HK-2 (cell line): ENCODE measurements around the gene KIAA1191.
A peak's percentile ranks its signal among the peaks of the same experiment; 100 is the strongest.

ENCODE experiments used
- DNase-seq: peaks from one replicate; pipeline ENCODE4 v3.0.0-alpha.2; 2018; ENCODE audit not compliant: unreplicated experiment

Gene KIAA1191

DNA sequence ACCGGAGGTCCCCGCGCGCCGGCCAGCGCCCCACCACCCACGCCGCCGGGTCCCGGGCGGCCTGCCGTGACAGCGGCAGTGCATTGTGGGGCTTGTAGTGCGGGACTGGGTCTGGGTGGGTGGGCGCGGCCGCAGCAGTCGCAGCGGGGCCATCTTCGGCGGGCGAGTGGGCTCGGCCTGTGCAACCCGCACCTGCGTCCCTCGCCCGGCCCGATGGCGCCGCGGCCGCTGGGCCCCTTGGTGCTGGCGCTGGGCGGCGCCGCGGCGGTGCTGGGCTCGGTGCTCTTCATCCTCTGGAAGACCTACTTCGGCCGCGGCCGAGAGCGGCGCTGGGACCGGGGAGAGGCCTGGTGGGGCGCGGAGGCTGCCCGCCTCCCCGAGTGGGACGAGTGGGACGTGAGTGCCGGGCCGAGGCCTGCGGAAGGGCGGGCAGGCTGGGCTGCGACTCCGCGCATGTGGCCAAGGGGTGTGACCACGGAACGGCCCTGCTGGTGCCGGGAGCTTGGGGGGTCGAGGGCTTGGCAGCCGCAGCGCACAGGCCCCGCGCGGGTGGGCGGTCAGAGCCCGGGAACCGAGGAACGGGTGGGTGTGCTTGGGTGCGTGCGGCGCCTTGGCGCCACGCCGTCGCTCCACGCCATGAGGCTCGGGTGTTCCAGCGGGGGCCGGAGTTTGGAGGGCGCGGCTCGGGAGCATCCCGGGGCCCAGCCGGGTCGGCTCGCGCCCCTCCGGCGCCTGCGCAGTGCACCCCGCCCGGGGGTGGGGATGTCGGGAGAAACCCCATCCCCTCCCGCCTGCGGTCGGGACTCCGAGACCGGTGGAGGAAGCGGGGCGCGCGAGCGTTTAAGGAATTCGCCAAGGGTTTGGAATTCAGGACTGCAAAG is 4.0 kb upstream of the KIAA1191 start, which contains the start of gene ARL10:
Gene ARL10, plus strand, starts transcription at position 137 of the 881 bp plus-strand sequence. Its CDS starts 77 bp downstream, at position 214.
- peak; percentile 58 for DNase-seq

DNA sequence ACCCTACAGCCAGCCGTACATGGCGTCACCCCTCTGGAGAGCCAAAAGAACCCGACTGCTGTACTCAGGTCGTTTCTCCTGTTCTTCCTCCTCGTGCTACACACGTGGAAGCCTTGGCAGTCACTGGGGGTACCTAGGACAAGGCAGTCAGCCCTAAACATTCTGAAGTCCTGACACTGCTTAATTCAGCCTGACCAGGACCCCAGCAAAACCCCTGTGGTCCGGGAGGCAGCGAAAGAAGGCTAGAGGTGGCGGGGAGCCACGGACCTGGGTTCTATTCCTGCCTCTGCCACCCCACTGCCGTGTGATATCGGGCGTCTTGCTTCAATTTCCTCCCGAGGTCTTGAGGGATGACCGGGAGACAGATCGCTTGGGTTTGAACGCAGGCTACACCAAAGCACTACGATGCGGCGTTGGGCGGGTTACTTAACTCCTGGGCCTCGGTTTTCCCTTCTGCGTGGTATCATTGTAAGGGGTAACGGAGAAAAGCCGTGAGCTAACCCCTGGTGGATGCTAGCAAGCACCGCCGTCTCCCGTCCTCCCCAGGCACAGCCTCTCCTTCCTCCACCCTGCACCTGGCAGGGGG is 3.3 kb upstream of the KIAA1191 start:
- DNase-seq: no peak

DNA sequence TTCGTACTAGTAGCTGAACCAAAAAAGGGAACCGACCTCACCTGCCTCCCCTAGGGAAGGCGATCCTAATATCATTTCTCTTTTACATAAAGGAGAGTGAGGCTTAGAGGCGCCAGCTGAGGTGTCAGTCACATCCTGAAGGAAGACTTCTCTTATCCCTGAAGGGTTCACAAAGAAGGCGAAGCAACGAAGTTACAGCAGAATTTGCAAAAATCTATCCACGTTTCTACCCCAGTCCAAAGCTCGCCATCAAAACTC is 598 bp upstream of the KIAA1191 start:
- no peak for DNase-seq

- DNase-seq: peak; percentile 14
Observed at GRCh38 chr5:176360894-176361436, 599 bp downstream of the KIAA1191 start.

DNA sequence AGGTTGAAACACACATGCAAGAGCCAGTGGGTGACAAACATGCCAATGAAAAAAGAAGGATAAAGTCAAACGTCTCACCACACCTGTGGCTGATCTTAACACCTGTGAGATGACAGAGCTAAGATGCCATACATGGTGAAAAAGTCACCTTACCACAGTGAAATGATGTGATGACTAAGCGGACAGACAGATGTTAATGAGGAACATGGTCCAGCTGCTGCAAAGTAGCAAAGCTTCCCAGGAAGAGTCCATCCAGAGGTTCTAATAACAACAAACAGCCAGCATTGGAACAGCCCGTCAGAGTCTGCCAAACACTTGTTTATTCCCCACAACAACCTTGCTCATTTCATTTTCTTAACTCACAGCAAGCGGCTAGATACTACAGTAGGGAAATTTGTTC is 1.9 kb downstream of the KIAA1191 start:
- no peak for DNase-seq

GRCh38 chr5:176356179-176356566 is 5.4 kb downstream of the KIAA1191 start:
- no peak for DNase-seq

DNA sequence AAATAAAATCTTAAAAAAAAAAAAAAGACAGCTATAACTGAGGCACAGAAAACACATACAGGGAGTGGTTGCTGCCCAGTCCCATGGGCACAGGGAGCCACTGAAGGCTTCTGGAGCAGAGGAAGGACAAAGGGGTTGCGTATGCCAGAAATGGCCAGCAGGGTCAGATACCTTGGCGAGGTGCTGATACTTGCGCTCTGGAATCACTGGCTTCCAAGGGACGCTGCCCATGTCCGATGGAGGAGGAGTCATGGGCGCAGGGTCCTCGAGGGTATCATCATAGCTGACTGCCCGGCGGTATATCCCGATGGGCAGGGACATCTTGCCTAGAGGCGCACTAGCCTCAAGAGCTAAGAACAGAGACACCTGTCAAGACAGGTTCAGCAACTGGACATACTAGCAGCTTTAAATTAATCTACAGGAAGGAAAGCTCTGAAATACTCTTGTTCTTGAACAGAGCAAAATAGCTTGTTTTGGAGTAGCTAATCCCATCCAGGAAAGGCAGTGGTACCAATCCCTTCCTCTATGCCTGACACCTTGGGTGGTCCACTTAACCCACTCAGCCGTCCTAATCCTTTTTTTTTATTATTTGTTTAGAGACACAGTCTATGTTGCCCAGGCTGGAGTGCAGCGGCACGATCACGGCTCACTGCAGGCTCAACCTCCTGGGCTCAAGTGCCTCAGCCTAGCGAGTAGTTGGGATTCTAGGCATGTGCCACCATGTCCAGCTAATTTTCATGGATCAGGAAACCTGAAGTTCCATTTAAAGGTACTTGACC is 6.0 kb downstream of the KIAA1191 start:
- DNase-seq: no peak

- no peak for DNase-seq
Observed at GRCh38 chr5:176353533-176353932, 8.0 kb downstream of the KIAA1191 start.

DNA sequence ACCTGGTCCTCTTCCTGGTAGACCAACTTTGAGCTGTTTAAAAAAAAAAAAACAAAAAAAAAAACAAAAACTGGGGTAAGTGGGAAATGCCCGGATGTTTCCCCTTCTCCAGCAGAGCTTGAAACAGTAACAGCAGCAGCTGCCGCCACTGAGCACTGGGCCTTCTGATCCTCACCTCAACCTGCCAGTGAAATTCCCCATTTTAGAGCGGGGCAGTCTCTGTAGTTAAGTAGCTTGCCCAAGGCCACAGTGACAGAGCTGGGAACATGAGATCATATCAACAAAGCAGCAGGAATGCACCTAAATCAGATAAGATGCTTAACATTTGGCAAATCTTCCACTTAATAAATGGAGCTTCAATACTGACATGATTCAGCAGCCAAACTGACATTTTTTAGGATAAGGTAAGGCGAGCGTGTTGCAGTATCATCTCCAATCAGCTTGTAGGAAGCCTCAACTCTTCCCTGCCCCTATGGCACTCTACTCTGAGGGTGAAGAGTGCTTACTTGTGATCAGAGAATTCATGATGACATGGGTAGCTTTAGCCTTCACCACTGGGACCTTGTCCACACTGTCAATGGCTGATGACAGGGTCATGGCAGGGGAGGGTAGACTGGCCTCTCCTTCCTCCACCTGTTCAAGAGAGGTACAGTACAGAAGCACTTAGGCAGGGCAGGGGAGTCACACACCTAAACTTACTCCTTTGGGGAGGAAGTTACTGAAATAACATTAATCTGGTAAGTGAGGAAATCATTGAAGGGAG is 9.3 kb downstream of the KIAA1191 start:
- no peak for DNase-seq

GRCh38 chr5:176350416-176350815 is 11.1 kb downstream of the KIAA1191 start:
- DNase-seq: no peak

DNA sequence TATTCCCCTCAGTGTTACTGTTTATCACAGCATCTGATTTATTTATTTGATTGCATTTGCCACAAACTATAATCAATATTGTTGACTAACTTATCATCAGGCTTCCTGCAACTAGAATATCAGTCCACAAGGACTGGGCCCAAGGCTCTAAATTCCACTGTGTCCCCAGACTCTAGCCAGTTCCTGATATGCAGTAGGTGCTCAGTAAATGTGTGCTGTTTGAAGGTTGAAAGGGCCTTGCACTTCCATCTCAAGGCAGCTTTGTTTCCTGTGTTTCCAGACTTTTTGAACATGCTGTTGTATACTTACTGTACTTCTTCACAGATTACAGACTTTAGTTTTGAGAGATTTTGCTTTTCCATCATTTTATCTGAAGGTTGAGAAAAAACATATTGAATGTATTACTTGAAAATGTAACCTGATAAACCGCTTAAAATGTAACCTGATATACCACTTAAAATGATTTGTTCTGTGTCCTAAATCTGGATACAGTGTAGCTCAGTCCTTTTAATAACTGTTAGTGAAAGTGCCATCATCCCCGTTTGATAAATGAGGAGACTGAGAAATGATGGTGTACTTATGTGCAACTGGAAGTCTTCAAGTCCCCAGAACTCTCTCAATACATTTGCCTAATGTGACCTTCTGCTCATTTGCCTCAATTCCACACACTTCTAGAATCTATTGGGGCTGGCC is 18.7 kb downstream of the KIAA1191 start:
- DNase-seq: no peak

- no peak for DNase-seq
Observed at GRCh38 chr5:176342158-176342483, 19.4 kb downstream of the KIAA1191 start.

GRCh38 chr5:176341325-176342157 is 20.0 kb downstream of the KIAA1191 start:
- no peak for DNase-seq

GRCh38 chr5:176339304-176339703 is 22.3 kb downstream of the KIAA1191 start:
- no peak for DNase-seq

DNA sequence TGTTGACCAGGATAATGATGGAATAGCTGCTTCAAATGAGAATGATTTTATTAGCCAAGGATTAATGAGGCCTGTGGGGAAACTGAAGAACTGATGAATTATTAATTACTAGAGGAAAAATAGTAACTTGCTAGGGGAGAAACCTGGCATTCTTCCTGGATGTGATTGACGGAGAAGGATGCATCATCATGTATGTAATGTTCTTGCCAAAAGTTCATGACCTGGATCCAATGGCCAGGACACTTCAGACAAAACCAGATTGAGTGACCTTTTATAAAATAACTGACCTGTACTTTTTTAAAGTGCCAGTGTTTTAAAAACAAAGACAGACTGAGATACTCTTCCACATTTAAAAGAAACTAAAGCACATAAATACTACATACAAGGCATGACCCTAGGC is 23.7 kb downstream of the KIAA1191 start:
- no peak for DNase-seq

DNA sequence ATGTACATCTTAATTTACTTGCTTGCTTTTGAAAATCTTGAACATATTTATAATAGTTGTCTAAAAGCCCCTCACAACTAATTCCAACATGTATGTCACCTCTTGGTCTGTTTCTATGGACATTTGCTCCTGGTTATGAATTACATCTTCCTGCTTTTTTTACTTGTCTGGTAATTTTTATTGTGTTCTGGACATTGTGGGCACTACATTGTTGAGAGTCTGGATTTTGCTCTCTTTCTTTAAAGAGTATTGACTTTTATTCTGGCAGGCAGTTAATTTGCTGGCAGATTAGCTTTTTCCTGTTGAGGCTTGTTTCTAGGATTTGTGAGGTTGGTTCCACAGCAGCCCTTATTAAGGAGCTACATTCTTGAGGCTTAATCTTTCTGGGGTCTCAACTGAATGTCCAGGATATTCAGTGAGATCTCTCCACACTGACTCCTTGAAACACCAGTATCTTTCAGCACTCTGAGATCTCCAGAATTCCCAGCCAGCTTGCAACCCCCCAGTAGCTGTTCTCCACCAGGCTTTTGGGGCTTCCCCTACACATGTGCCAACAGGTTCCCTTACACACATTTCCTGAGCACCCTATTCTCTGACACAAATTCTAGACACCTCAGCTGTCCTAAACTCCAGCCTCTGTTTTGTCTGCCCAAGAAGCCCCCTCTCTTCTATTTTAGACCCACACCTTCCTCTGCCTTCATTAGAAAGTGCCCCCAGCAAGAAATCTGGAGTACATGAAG is 27.4 kb downstream of the KIAA1191 start:
- no peak for DNase-seq

DNA sequence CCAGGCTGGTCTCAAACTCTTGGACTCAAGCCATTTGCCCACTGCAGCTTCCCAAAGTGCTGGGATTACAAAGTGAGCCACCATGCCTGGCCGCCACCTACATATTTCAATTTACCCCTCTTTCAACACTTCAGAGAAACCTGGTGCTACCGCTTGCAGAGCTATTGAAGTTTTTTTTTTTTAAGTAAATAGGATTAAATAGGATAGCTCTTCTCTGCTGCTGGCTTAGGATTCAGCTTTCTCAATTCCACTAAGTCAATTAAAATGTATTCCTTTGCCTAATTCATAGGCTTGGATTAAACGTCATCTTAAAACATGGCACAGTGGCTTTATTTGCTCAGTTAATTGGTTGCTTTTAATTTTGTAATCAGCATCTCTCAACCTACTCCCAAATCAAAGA is 41.0 kb downstream of the KIAA1191 start:
- DNase-seq: no peak

DNA sequence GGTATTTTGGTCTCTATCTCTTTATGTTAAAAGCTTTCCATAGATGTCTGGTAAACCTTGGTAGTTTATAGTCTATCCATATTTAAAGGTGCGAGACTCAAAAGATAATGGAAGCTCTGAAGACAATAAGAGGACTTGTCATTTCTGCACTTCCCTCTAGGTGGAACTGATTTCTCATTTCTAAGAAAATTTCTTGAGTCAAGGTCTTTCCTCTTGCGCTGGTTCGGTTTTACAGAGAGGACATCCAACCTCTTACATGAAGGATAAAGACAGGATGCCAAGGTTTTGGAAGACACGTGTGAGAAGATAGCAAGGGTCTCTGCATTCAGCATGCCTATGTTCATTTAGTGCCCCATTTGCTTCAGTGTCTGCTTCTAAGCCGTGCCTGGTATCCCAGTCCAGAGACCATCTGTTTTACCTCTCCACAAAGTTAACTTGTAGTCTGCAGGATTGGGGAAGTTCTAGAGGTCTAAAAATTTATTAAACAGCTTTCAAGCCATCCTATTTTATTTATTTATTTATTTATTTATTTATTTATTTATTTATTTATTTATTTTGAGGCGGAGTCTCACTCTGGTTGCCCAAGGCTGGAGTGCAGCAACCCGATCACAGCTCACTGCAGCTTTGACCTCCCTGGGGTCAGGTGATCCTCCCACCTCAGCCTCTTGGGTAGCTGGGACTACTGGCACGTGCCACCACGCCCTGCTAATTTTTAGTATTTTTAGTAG is 41.6 kb downstream of the KIAA1191 start:
- no peak for DNase-seq
